ENCODE data around the gene ZNF407.

- no peak for TF ChIP-seq CTCF (IDR thresholded peaks at IDR 0.05 in 8 of 11, conservative IDR thresholded peaks at IDR 0.05 in 3 of 11)
- no peak for TF ChIP-seq POLR2AphosphoS5 (IDR thresholded peaks at IDR 0.05)
- no peak for TF ChIP-seq POLR2A (IDR thresholded peaks at IDR 0.05)
These were observed 22.8 kb upstream of the ZNF407 start for GRCh38 chr18:74574916-74575315.
